GM12878 (cell line): Measurements from ENCODE around the gene SPSB3. TPM values are rescaled to one million over a fixed set of nuclear protein-coding genes. Genes with fewer than 3 reads are reported as not detected.
A peak's percentile ranks its signal among the peaks of the same experiment; 100 is the strongest.

Experiments
- ATAC-seq: fragments of 200-7000 bp; cut with Tn5 transposase; 3 replicates; pipeline ENCODE4 v1.9.1; 2020; ENCODE audit warnings: mild to moderate bottlenecking, moderate library complexity
- BruUV-seq: library from RNA; stranded (reverse); fragments of 400-500 nt; replicated peaks from 2 replicates; lab custom pipeline; 2021; lab: Mats Ljungman, UMichigan
- CTCF ChIA-PET: fragments of 300-600 bp; sonication (Branson Sonifier 250); formaldehyde crosslinking; extraction: SDS; loops from one replicate; lab custom pipeline; 2021; ENCODE audit warnings: inconsistent platforms; lab: Yijun Ruan, JAX
- POLR2A ChIA-PET: fragments of 350-600 bp; formaldehyde crosslinking; extraction: SDS; loops from one replicate; lab custom pipeline; 2021; ENCODE audit warnings: inconsistent platforms; lab: Charles Lee
- RAD21 ChIA-PET: fragments of 300-600 bp; sonication (Branson Sonifier 250); formaldehyde crosslinking; loops from one replicate; lab custom pipeline; 2023; ENCODE audit warnings: antibody characterized with exemption; ENCODE audit not compliant: unreplicated experiment; lab: Charles Lee
- SMC1A ChIA-PET: fragments of 300-600 bp; sonication (Branson Sonifier 250); formaldehyde crosslinking; loops from one replicate; lab custom pipeline; 2023; ENCODE audit not compliant: unreplicated experiment, uncharacterized antibody; lab: Charles Lee
- DNase-seq: peaks from one replicate; pipeline ENCODE4 v3.0.0-alpha.2; 2011; ENCODE audit warnings: low read depth, low spot score
- FAIRE-seq: peaks from 3 replicates; lab custom pipeline; 2011; peaks lifted over from hg19 to GRCh38; lab: Jason Lieb, UNC
- H2AFZ ChIP-seq: 2 replicates; pipeline ENCODE4 v1.6.0; 2011; ENCODE audit warnings: low read depth, low read length, control low read depth; ENCODE audit not compliant: control insufficient read depth
- H3K27ac ChIP-seq: 2 replicates; pipeline ENCODE4 v1.5.1; 2011; ENCODE audit warnings: control low read depth; ENCODE audit not compliant: control insufficient read depth, insufficient read depth
- H3K27me3 ChIP-seq, 2 experiments: replicated peaks in 1 of 2; 2 replicates each; pipeline versions ENCODE4 v1.6.0 to v1.6.1; 2011; ENCODE audit warnings: low read length in 1 of 2; ENCODE audit not compliant: control insufficient read depth in 2 of 2, insufficient read depth in 2 of 2
- H3K36me3 ChIP-seq, 2 experiments: 2 replicates each; pipeline ENCODE4 v1.5.1; 2011; ENCODE audit warnings: low read length in 1 of 2; ENCODE audit not compliant: control insufficient read depth in 2 of 2, insufficient read depth in 2 of 2
- H3K4me1 ChIP-seq: 2 replicates; pipeline ENCODE4 v1.6.1; 2011; ENCODE audit warnings: mild to moderate bottlenecking, low read length, moderate library complexity, mixed read lengths; ENCODE audit not compliant: control insufficient read depth, insufficient read depth
- H3K4me2 ChIP-seq: 2 replicates; pipeline ENCODE4 v1.6.0; 2011; ENCODE audit warnings: control low read depth; ENCODE audit not compliant: control insufficient read depth, insufficient read depth
- H3K4me3 ChIP-seq: fragments of 200-600 bp; sonication (generic); 2 replicates; pipeline ENCODE4 v1.5.1; 2016
- H3K79me2 ChIP-seq: 2 replicates; pipeline ENCODE4 v1.6.0; 2011; ENCODE audit warnings: low read length; ENCODE audit not compliant: control insufficient read depth, insufficient read depth
- H3K9ac ChIP-seq: 2 replicates; pipeline ENCODE4 v1.8.0; 2011; ENCODE audit warnings: low read length, control low read depth, mixed read lengths; ENCODE audit not compliant: control insufficient read depth, insufficient read depth
- H3K9me3 ChIP-seq: replicated peaks from 3 replicates; pipeline ENCODE4 v1.5.1; 2011; ENCODE audit warnings: mild to moderate bottlenecking, low read length; ENCODE audit not compliant: control insufficient read depth, insufficient read depth
- H4K20me1 ChIP-seq: 2 replicates; pipeline ENCODE4 v1.6.0; 2011; ENCODE audit not compliant: control insufficient read depth, insufficient read depth
- DPF2 ChIP-seq: fragments of 450-650 bp; IDR thresholded peaks from 2 replicates; pipeline ENCODE4 v1.6.1; 2017; ENCODE audit warnings: mild to moderate bottlenecking
- E4F1 ChIP-seq: fragments of 450-650 bp; IDR thresholded peaks from 2 replicates; pipeline ENCODE4 v1.6.1; 2018; ENCODE audit warnings: borderline replicate concordance, mild to moderate bottlenecking; ENCODE audit not compliant: partially characterized antibody
- KAT2A ChIP-seq: conservative IDR thresholded peaks from 2 replicates; pipeline ENCODE4 v1.6.1; 2011; ENCODE audit warnings: low read depth, low read length; ENCODE audit not compliant: control insufficient read depth
- WGBS: methylation state at CpG from one replicate; pipeline ENCODE4 v1.1.6; 2016; ENCODE audit warnings: low lambda C conversion rate; ENCODE audit not compliant: insufficient replicate concordance, insufficient coverage; ENCODE audit errors: missing lambda C conversion rate; 5-methylcytosine and 5-hydroxymethylcytosine counted together
- in situ Hi-C: fragments of 300-500 bp; cut with MboI; formaldehyde crosslinking; loops from 9 replicates; pipeline ENCODE4 v1.14.3; 2018; ENCODE audit warnings: mixed read lengths
- intact Hi-C: fragments of 100-400 bp; cut with micrococcal nuclease; formaldehyde crosslinking; loops from one replicate; pipeline ENCODE4 v1.14.2; 2022; ENCODE audit not compliant: unreplicated experiment
- polyA plus RNA-seq, 11 experiments: library from polyadenylated mRNA; depleted of rRNA in 4 of 11; unstranded in 6 of 11; stranded (reverse) in 5 of 11; fragments of >200 nt; fragmentation: Nextera tagmentation in 4 of 11; fragmentation: Illumina TruSeq in 1 of 11; extraction: Ambion mirVana in 4 of 11; extraction: Trizol in 1 of 11; gene quantifications; 1 replicate in 1 of 11; 2 replicates in 10 of 11; pipeline versions ENCODE4 v1.2.1 to v1.2.3, GENCODE V29; 2011 to 2016; ENCODE audit warnings: inconsistent platforms in 2 of 11, missing spikeins in 2 of 11, low read depth in 1 of 11
- total RNA-seq, 4 experiments: library from RNA; depleted of rRNA in 3 of 4; stranded (reverse); fragments of >200 nt in 3 of 4; fragmentation: Illumina TruSeq in 1 of 4; extraction: Trizol in 1 of 4; gene quantifications; 2 replicates each; pipeline versions ENCODE4 v1.2.1 to v1.2.3, GENCODE V29; 2013 to 2021

SPSB3 gene
- total and polyA plus RNA-seq, 10 of the 15 experiments (the other 5 are each of a cell fraction or from before 2014, with no cell fraction given), result 0.31 to 26.9 (median 14.0) TPM

DNA sequence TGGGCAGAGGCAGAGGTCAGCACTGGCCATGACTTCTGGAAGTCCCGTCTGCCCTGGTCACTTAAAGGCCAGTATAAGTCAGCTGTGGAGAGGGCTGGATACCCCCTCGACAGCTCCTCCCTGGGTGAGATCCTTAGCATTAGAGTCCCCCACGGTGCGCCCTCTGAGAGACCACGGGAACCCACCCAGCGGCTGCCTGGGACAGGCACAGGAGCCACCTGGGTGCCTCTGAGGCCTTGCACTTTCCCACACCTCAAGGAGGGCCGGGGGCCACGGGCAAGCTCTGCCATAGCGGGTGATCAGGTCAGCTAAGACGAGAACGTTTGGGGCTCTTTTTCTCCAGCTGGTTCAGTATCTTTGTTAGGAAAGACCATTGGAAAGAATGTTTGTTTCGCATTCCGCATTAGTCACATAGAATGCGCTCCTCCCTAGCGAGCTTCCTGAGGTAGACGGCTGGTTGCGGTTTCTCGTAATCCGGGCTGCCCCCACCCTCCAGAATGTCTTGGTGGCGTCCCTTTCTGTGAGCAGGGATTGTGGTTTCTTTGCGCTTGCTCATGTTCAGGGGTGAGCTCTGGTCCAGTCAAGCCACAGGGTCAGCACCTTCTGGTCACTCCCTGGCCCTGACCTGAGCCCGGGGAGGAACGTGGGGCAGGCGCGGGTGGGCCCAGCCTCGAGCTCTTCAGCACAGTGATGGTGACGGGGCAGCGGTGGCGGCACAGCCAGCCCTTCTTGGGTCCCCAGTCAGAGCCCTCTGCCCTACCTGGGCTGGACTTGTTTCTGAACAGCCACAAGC lies 36.3 kb downstream of the SPSB3 start (continued):
- no peak for TF ChIP-seq E4F1
- TF ChIP-seq DPF2, result no peak

- Histone ChIP-seq H3K4me2 (no peak overlapping the region), H4K20me1 (no peaks in the 10 kb centered on the region), H3K36me3 (peaks cover 6 to 13% of the 10 kb centered on the region in 2 experiments), H3K9ac (no peak overlapping the region), H3K79me2 (no peaks in the 10 kb centered on the region), H3K4me3 (no peak overlapping the region), H3K9me3 (no peaks in the 10 kb centered on the region), H3K27me3 (no peaks in the 10 kb centered on the region), H3K27ac (no peak overlapping the region), H3K4me1 (no peaks in the 10 kb centered on the region)
- intact Hi-C loops, result no loop called here
- SMC1A ChIA-PET, result interaction anchor here (1.0 kb wide), 1 partner anchor 21 kb away, joined by 3 read pairs; no protein-coding TSS in a partner anchor
- in situ Hi-C loops, result no loop called here
- CTCF ChIA-PET, result no interaction called here
- no peak for ATAC-seq
- WGBS, result 82% methylated on average over 23 of the region's 25 CpGs
- POLR2A ChIA-PET, result no interaction called here
- FAIRE-seq, result no peak
- DNase-seq, result no peak
- no peak for TF ChIP-seq KAT2A
- TF ChIP-seq, all 136 proteins: peak for 0
- no peak overlapping the region for H2AFZ ChIP-seq
- TSS peak; percentile 48 for BruUV-seq
- RAD21 ChIA-PET, result no interaction called here
These were observed 37.0 kb downstream of the SPSB3 start for GRCh38 chr16:1745181-1745899.
